Spinal cord (tissue), 10 donors: Measurements from ENCODE around the gene PTPRB. TPM values are rescaled to one million over a fixed set of nuclear protein-coding genes. Genes with fewer than 3 reads are reported as not detected.

Experiments used
- DNase-seq, 6 donors: peaks; one replicate each; pipeline versions ENCODE4 v3.0.0 to v3.0.0-alpha.2; 2013 to 2015; ENCODE audit warnings: low spot score in 6 of 6, low read depth in 4 of 6
- H3K27ac ChIP-seq: one replicate; pipeline ENCODE4 v1.5.1; 2013; ENCODE audit warnings: low read depth, low read length, control low read depth
- H3K27me3 ChIP-seq: one replicate; pipeline ENCODE4 v1.6.1; 2013; ENCODE audit warnings: low read length; ENCODE audit not compliant: control insufficient read depth, insufficient read depth
- H3K36me3 ChIP-seq: one replicate; pipeline ENCODE4 v1.6.1; 2013; ENCODE audit warnings: low read length; ENCODE audit not compliant: control insufficient read depth, insufficient read depth
- H3K4me1 ChIP-seq: one replicate; pipeline ENCODE4 v1.6.1; 2013; ENCODE audit warnings: low read length; ENCODE audit not compliant: control insufficient read depth, insufficient read depth
- H3K4me3 ChIP-seq: one replicate; pipeline ENCODE4 v1.5.1; 2013; ENCODE audit warnings: low read depth, low read length, control low read depth
- H3K9me3 ChIP-seq: one replicate; pipeline ENCODE4 v1.6.1; 2013; ENCODE audit warnings: low read length; ENCODE audit not compliant: control insufficient read depth, insufficient read depth
- WGBS: methylation state at CpG from one replicate; pipeline ENCODE4 v1.1.5; 2013; ENCODE audit warnings: missing lambda C conversion rate; ENCODE audit not compliant: insufficient coverage; 5-methylcytosine and 5-hydroxymethylcytosine counted together
- polyA plus RNA-seq, 2 donors: library from polyadenylated mRNA; unstranded; fragments of 120-200 nt; gene quantifications; one replicate each; pipeline ENCODE4 v1.2.1, GENCODE V29; 2013; ENCODE audit not compliant: insufficient read length in 2 of 2
- total RNA-seq, 2 donors: library from RNA; depleted of rRNA in 1 of 2; stranded (reverse); fragments of 120-200 nt in 1 of 2; fragments of >200 nt in 1 of 2; gene quantifications; one replicate each; pipeline versions ENCODE4 v1.2.3 to v1.2.4, GENCODE V29; 2013 to 2014
- donor health status: healthy.

PTPRB gene
- total and polyA plus RNA-seq, 4 donors: 6.7 to 24.7 (median 12.3) TPM

DNA sequence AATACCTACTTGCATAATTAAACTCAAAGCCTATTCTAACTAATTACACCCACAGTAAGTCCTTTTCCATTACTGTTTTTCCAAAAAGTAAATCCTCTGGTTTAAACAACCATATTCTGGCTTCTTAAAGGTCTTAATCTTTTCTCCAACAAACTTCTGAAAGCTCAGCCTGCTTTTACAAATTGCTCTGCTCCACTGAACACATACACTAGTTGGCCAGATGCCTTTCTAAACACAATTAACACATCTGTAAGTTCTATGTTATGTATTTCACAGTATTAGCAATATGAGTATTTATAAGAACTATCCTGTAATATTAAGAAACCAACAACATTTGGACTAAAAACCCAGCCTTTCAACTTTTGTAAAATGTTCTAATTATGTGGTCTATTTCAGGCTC is 30.1 kb downstream of the PTPRB start:
- Histone ChIP-seq H3K27me3 (peaks cover 9% of the 10 kb centered on the region), H3K27ac (no peak overlapping the region), H3K36me3 (no peaks in the 10 kb centered on the region), H3K4me1 (peaks cover 14% of the 10 kb centered on the region), H3K4me3 (no peak overlapping the region), H3K9me3 (no peaks in the 10 kb centered on the region)
- DNase-seq: no peak

DNA sequence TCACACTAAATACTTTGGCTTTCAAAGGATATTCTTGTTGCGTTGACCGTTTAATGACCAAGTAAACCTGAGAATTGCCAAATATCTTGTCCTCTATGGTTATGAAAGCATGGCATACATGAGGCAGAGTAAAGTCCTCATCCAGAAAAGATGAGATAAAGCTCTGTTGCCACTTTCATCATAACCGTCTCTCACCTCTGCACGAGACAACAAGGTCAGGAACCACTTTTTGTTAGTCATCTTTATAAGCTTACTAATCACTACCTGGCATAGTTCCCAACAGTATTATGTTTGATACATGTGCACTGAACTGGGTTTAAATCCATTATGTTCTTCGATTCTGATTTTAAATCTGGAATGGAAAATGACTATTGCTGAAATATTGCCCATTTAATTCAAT is 31.3 kb downstream of the PTPRB start:
- no peaks in the 10 kb centered on the region for H3K9me3 ChIP-seq
- peak in 1 of 6 donors; percentile 13 for DNase-seq
- no peak overlapping the region for H3K27ac ChIP-seq
- H3K27me3 ChIP-seq: peaks cover 9% of the 10 kb centered on the region
- H3K36me3 ChIP-seq: no peaks in the 10 kb centered on the region
- peaks cover 14% of the 10 kb centered on the region for H3K4me1 ChIP-seq
- H3K4me3 ChIP-seq: no peak overlapping the region
- WGBS: 100% methylated on average over 2 of the region's 5 CpGs

DNA sequence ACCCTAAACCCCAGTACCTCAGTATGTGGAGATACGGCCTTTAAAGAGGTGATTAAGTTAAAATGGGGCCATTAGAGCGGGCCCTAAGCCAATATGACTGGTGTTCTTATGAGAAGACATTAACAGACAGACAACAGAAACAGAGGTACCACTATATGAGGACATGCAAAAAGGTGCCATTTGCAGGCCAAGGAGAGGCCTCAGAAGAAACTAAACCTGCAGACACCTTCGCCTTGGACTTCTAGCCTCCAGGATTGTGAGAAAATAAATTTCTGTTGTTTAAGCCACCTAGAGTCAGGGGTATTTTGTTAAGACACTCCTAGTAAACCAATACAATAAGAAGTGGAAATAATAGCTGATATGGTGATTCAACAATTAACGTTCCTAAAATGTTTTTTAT is 32.6 kb downstream of the PTPRB start:
- H3K4me1 ChIP-seq: peaks cover 11% of the 10 kb centered on the region
- H3K4me3 ChIP-seq: no peak overlapping the region
- DNase-seq: no peak
- H3K27ac ChIP-seq: no peak overlapping the region
- no peaks in the 10 kb centered on the region for H3K9me3 ChIP-seq
- no peaks in the 10 kb centered on the region for H3K36me3 ChIP-seq
- no CpG with 5 or more reads among the region's 4 CpGs for WGBS
- peaks cover 9% of the 10 kb centered on the region for H3K27me3 ChIP-seq

DNA sequence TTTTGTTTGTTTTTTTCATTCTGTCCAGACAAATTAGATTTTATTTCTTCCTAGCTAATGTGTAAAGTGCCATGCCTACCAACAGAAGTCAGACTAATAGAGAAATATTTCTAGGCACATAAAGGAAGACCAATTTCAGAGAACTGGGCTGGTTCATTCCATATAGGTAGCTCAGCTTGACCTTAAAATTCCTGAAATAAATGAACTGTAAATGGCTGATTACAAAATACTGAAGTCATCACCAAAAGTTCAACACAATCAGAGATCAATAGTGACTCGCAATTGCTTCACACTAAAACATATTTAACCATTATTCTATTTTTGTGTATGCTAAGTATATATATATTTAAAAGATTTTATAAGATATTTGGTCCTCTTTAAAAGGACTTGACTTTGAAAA is 34.2 kb downstream of the PTPRB start:
- DNase-seq: no peak
- no CpG with 5 or more reads among the region's 1 CpG for WGBS
- no peak overlapping the region for H3K27ac ChIP-seq

DNA sequence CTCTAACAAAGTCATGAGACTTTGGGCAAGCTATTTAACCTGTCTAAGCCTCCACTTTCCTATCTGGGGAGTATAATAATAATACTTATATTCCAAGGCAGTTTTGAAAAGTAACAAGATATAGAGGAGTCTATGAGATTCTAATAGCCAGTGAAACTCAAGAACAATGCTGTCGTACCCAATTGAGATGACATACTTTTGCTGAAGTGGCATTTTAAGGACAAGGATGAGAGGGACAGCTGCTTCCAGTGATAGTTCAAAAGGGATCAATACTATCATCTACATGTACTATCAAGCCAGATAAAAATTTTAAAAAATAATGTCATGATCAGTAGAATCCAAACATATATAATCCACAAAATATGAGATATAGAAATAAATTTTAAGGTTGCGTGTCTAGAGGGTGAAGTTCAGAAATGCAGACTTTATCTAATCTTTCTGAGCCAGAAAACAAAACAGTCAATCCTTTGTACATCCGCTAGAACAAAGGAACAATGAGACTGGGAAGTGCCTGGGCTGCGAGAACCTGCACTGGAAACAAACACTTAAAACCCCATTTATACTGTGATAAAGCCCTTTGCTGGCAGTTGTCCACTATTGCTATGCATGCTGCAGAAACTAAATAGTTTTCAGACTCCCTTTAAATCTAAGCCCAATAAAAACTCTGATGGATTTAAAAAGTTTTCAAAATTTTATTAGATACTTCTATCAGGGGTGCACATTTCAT is 38.6 kb downstream of the PTPRB start:
- Histone ChIP-seq H3K4me3 (no peak overlapping the region), H3K4me1 (no peaks in the 10 kb centered on the region), H3K9me3 (no peaks in the 10 kb centered on the region), H3K27ac (no peak overlapping the region), H3K27me3 (no peaks in the 10 kb centered on the region), H3K36me3 (no peaks in the 10 kb centered on the region)
- DNase-seq: peak in 2 of 6 donors; percentile 15 to 18
- 17% methylated on average over 1 of the region's 4 CpGs for WGBS

More for the DNA sequence above, 34.2 kb downstream of the PTPRB start:
- Histone ChIP-seq H3K36me3 (no peaks in the 10 kb centered on the region), H3K4me1 (no peaks in the 10 kb centered on the region), H3K9me3 (no peaks in the 10 kb centered on the region), H3K27me3 (no peaks in the 10 kb centered on the region), H3K4me3 (no peak overlapping the region)

DNA sequence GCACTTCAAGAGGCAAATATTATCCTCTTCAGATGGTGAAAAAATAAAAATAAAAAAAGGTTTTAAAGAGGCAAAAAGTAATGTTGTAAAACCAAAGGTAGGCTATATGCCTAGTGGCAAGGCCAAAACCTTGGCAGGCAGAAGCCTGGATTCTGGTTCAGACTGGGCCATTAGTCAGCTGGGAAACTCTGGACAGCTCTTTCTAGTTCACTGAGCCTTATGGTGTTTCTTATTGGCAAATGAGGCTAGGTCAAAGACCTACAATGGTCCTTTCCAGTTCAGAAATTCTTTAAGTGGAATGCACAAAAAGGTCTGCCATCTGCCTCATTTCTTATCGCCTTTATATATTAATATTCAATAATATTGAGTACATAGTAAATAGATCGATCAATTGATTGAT is 44.6 kb downstream of the PTPRB start:
- Histone ChIP-seq H3K27me3 (no peaks in the 10 kb centered on the region), H3K27ac (no peak overlapping the region), H3K4me1 (no peaks in the 10 kb centered on the region), H3K36me3 (no peaks in the 10 kb centered on the region), H3K9me3 (no peaks in the 10 kb centered on the region), H3K4me3 (no peak overlapping the region)
- no peak for DNase-seq
- no CpG with 5 or more reads among the region's 2 CpGs for WGBS

DNA sequence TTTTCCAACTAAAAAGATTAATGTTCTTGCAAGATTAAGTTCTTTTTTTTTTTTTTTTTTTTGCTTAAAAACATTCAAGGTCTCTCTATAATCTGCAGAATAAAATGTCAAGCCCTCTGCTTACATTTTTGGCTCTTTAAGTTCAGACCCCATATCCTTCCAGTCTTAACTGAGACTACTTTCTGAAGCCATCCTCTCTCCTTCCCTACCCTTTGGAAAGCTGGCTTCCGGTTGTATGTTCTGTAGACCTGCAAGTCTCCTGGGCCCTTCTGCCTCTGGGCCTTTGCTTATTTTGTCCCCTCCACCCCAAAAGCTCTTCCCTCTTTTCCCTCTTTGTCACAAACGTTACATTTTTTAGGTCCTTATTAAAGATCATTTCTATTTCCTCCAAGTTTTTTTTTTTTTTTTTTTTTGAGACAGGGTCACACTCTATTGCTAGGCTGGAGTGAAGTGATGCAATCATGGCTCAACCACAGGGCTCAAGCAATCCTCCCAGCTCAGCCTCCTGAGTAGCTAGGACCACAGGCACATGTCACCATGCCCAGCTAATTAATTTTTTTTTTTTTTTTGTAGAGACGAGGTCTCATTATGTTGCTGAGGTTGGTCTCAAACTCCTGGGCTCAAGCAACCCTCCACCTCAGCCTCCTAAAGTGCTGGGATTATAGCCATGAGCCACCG is 46.5 kb downstream of the PTPRB start:
- WGBS: 92% methylated on average over 1 of the region's 4 CpGs

DNA sequence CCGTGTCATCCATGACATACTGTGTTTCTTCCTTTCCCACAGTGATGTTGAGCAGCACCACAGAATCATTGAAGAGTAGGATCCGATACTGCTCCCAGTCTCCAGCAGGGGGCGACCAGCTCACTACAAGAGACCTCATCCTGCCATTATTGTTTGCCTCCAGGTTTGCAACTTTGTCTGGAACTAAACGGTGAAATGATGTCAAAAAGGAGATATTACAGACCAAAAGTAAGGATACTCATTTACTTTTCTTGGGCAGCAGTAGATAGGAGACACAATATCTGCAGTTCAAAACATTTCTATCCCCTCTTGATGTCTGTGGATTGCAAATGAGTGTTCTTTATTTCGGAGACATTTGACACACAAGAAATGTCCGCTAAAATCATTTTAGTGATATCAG is 47.2 kb downstream of the PTPRB start:
- peak in 4 of 6 donors; percentile 25 to 82 (median 49) for DNase-seq
- WGBS: 18% methylated on average over 2 of the region's 6 CpGs
- Histone ChIP-seq H3K36me3 (no peaks in the 10 kb centered on the region), H3K27me3 (no peaks in the 10 kb centered on the region), H3K4me1 (no peaks in the 10 kb centered on the region), H3K27ac (no peak overlapping the region), H3K9me3 (no peaks in the 10 kb centered on the region), H3K4me3 (no peak overlapping the region)

More for the DNA sequence above, 46.5 kb downstream of the PTPRB start:
- Histone ChIP-seq H3K27me3 (no peaks in the 10 kb centered on the region), H3K36me3 (no peaks in the 10 kb centered on the region), H3K9me3 (no peaks in the 10 kb centered on the region), H3K4me1 (no peaks in the 10 kb centered on the region), H3K4me3 (no peak overlapping the region), H3K27ac (no peak overlapping the region)
- DNase-seq: no peak

DNA sequence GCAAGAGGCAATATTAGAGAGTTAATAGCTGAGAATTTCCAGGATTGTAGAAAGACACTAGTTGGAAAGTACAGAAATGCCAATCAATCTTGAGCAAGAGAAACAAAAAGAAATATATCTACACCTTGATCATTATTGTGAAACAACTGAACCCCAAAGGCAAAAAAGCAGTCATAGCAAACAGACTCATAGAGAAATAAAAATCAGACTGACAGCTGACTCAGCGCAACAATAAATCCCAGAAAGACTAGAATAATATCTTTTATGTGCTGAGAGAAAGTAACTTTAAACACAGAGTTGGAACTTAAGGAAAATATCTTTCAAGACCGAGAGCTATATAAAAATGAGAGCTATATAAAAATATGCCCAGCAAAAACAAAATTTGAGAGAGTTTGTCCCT is 52.9 kb downstream of the PTPRB start:
- no peak for DNase-seq
- Histone ChIP-seq H3K4me3 (no peak overlapping the region), H3K36me3 (no peaks in the 10 kb centered on the region), H3K4me1 (no peaks in the 10 kb centered on the region), H3K27me3 (no peaks in the 10 kb centered on the region), H3K27ac (no peak overlapping the region), H3K9me3 (no peaks in the 10 kb centered on the region)
- WGBS: no CpG with 5 or more reads among the region's 2 CpGs

DNA sequence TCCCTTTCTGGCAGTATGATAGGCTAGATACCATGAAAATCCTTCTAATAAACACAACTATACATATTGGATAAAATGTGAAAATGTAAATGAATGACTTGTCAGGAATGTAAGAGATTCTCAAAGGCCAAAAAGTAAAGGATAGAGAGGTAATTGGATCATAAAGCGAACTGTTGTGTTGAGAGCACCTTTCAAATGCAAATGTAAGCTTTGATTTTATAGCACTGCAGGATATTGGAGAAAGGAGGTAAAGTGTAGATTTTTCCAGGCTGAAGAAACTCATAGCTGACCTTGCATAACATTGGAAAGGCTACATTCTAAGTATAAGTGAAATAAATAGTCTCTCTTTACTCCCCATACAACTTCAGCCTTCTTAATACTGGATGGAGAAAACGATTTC is 54.0 kb downstream of the PTPRB start:
- DNase-seq: no peak
- Histone ChIP-seq H3K27me3 (no peaks in the 10 kb centered on the region), H3K27ac (no peak overlapping the region), H3K4me3 (no peak overlapping the region), H3K9me3 (no peaks in the 10 kb centered on the region), H3K4me1 (no peaks in the 10 kb centered on the region), H3K36me3 (no peaks in the 10 kb centered on the region)
- WGBS: no CpG with 5 or more reads among the region's 2 CpGs
